ENCODE measurements around the gene HP.
A peak's percentile ranks its signal among the peaks of the same experiment; 100 is the strongest.
"Not testable (repeated sequence)": the region's sequence is repeated elsewhere in the genome, so short reads cannot be mapped to it uniquely, and the experiment has no call there.

HP gene

GRCh38 chr16:72055911-72056310 is 1.6 kb downstream of the HP start:
- no peak for TF ChIP-seq CTCF (IDR thresholded peaks at IDR 0.05; ENCODE audit: control insufficient read depth, extremely low read depth, insufficient read depth)
- no peak for DNase-seq (ENCODE audit: low read depth)
- no peak overlapping the region for H3K4me3 ChIP-seq (ENCODE audit: low read depth, low read length)

GRCh38 chr16:72057313-72057712 is 3.0 kb downstream of the HP start:
- H3K4me3 ChIP-seq (ENCODE audit: low read depth, low read length); DNase-seq (ENCODE audit: low read depth): not testable (repeated sequence)

- H3K4me3 ChIP-seq (ENCODE audit: low read depth, low read length); DNase-seq (ENCODE audit: low read depth): not testable (repeated sequence)
Observed at GRCh38 chr16:72059060-72059459, 4.8 kb downstream of the HP start.

- TF ChIP-seq CTCF (IDR thresholded peaks at IDR 0.05; ENCODE audit: control insufficient read depth, extremely low read depth, insufficient read depth), result no peak
- no peak for DNase-seq (ENCODE audit: low read depth)
Observed at GRCh38 chr16:72060405-72060804, 6.1 kb downstream of the HP start.

GRCh38 chr16:72061564-72061963 is 7.3 kb downstream of the HP start:
- no peak overlapping the region for H3K4me3 ChIP-seq (ENCODE audit: low read depth, low read length)
- no peak for DNase-seq (ENCODE audit: low read depth)

More at GRCh38 chr16:72060405-72060804, 6.1 kb downstream of the HP start:
- no peak overlapping the region for H3K4me3 ChIP-seq (ENCODE audit: low read depth, low read length)

GRCh38 chr16:72064361-72064894 is 10.1 kb downstream of the HP start:
- DNase-seq (ENCODE audit: low read depth), result no peak
- no peak overlapping the region for H3K4me3 ChIP-seq (ENCODE audit: low read depth, low read length)
- TF ChIP-seq CTCF (IDR thresholded peaks at IDR 0.05; ENCODE audit: control insufficient read depth, extremely low read depth, insufficient read depth), result no peak

More at GRCh38 chr16:72061564-72061963, 7.3 kb downstream of the HP start:
- TF ChIP-seq CTCF (IDR thresholded peaks at IDR 0.05; ENCODE audit: control insufficient read depth, extremely low read depth, insufficient read depth), result no peak

GRCh38 chr16:72066747-72067146 is 12.4 kb downstream of the HP start:
- no peak overlapping the region for H3K4me3 ChIP-seq (ENCODE audit: low read depth, low read length)
- TF ChIP-seq CTCF (IDR thresholded peaks at IDR 0.05; ENCODE audit: control insufficient read depth, extremely low read depth, insufficient read depth), result peak; percentile 65
- DNase-seq (ENCODE audit: low read depth), result peak; percentile 14

GRCh38 chr16:72068930-72069329 is 14.6 kb downstream of the HP start:
- DNase-seq (ENCODE audit: low read depth), result no peak
- no peak overlapping the region for H3K4me3 ChIP-seq (ENCODE audit: low read depth, low read length)
- no peak for TF ChIP-seq CTCF (IDR thresholded peaks at IDR 0.05; ENCODE audit: control insufficient read depth, extremely low read depth, insufficient read depth)

Measured in LNCaP clone FGC (cell line).